Neutrophil (primary cell): Measurements from ENCODE around the gene TMEM255B.

Experiments
- H3K27ac ChIP-seq: fragments of 200-600 bp; sonication (generic); 2 replicates; pipeline ENCODE4 v1.5.1; 2016; ENCODE audit warnings: mild to moderate bottlenecking, moderate library complexity
- H3K27me3 ChIP-seq: fragments of 200-600 bp; sonication (generic); 2 replicates; pipeline ENCODE4 v1.6.0; 2016; ENCODE audit warnings: mild to moderate bottlenecking
- H3K36me3 ChIP-seq: fragments of 200-600 bp; sonication (generic); 2 replicates; pipeline ENCODE4 v1.5.1; 2017
- H3K4me1 ChIP-seq, 2 experiments: fragments of 200-600 bp in 1 of 2; sonication (generic) in 1 of 2; 1 replicate in 1 of 2; 2 replicates in 1 of 2; pipeline versions ENCODE4 v1.5.1 to v1.6.1; 2013 to 2016; ENCODE audit warnings: low read depth in 1 of 2, low read length in 1 of 2, mild to moderate bottlenecking in 1 of 2, moderate library complexity in 1 of 2; ENCODE audit not compliant: control insufficient read depth in 1 of 2, insufficient read depth in 1 of 2
- H3K4me3 ChIP-seq, 2 experiments: fragments of 200-600 bp in 1 of 2; sonication (generic) in 1 of 2; 1 replicate in 1 of 2; 2 replicates in 1 of 2; pipeline ENCODE4 v1.5.1; 2013 to 2016; ENCODE audit warnings: low read depth in 1 of 2, low read length in 1 of 2, mild to moderate bottlenecking in 1 of 2, moderate library complexity in 1 of 2
- H3K9me3 ChIP-seq: fragments of 200-600 bp; sonication (generic); 2 replicates; pipeline ENCODE4 v1.5.1; 2016
- CTCF ChIP-seq: fragments of 200-600 bp; sonication (generic); IDR thresholded peaks from 2 replicates; pipeline ENCODE4 v1.5.1; 2016; ENCODE audit warnings: antibody characterized with exemption

The TMEM255B gene

GRCh38 chr13:113796211-113796963, 37.4 kb downstream of the TMEM255B start:
- Histone ChIP-seq H3K4me1 (no peaks in the 10 kb centered on the region), H3K4me3 (no peak overlapping the region), H3K27me3 (no peaks in the 10 kb centered on the region), H3K27ac (no peak overlapping the region), H3K9me3 (no peaks in the 10 kb centered on the region), H3K36me3 (no peaks in the 10 kb centered on the region)
- TF ChIP-seq CTCF, result no peak

- peaks cover 5% of the 10 kb centered on the region for H3K27me3 ChIP-seq
- no peaks in the 10 kb centered on the region for H3K9me3 ChIP-seq
- no peaks in the 10 kb centered on the region for H3K4me1 ChIP-seq
- H3K4me3 ChIP-seq, result no peak overlapping the region
- H3K36me3 ChIP-seq, result no peaks in the 10 kb centered on the region
- TF ChIP-seq CTCF, result no peak
- no peak overlapping the region for H3K27ac ChIP-seq
These were observed 38.1 kb downstream of the TMEM255B start for GRCh38 chr13:113796964-113797676.

- Histone ChIP-seq H3K36me3 (no peaks in the 10 kb centered on the region), H3K4me1 (no peaks in the 10 kb centered on the region), H3K4me3 (no peak overlapping the region), H3K9me3 (no peaks in the 10 kb centered on the region), H3K27ac (no peak overlapping the region), H3K27me3 (peaks cover 11% of the 10 kb centered on the region)
- TF ChIP-seq CTCF, result no peak
These were observed 39.3 kb downstream of the TMEM255B start for GRCh38 chr13:113798200-113798811.

- no peak overlapping the region for H3K27ac ChIP-seq
These were observed 41.5 kb downstream of the TMEM255B start for GRCh38 chr13:113800576-113800926.

More at GRCh38 chr13:113800576-113800926, 41.5 kb downstream of the TMEM255B start:
- H3K27me3 ChIP-seq, result peaks cover 11% of the 10 kb centered on the region
- H3K36me3 ChIP-seq, result no peaks in the 10 kb centered on the region
- no peak overlapping the region for H3K4me3 ChIP-seq
- H3K4me1 ChIP-seq, result no peaks in the 10 kb centered on the region
- H3K9me3 ChIP-seq, result no peaks in the 10 kb centered on the region
- no peak for TF ChIP-seq CTCF
